Stimulated activated CD4-positive, alpha-beta T cell treated with anti-CD3 and anti-CD28 coated beads, Interleukin-1b, Interleukin-23, amount 100 ng/mL, for 1 hour (primary cell): ENCODE data around the gene CHN2.

Experiments
- DNase-seq, 2 donors: peaks; one replicate each; pipeline ENCODE4 v3.0.0-alpha.2; 2020; ENCODE audit warnings: low read depth in 2 of 2

CHN2 gene

GRCh38 chr7:29394321-29394720, 199.7 kb downstream of the CHN2 start:
- no peak for DNase-seq

DNA sequence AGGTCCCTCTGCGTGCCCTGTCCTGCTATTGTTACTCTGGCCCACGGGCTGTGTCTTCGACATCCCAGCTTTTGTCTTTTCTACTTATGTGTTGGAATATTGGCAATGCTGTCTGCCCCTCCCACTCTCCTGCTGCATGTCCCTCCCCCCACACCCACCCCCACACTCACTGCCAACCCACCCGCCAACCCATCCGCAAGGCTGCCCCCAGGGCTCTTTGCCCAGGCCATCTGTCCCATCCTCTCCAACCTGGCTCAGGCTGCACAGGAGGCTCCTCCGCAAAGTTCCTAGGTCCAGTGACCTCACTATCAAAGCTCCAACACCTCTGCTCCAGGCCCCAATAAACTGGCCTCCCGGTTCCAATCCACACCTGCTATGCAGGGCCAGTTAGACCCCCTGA, 202.0 kb downstream of the CHN2 start:
- no peak for DNase-seq

DNA sequence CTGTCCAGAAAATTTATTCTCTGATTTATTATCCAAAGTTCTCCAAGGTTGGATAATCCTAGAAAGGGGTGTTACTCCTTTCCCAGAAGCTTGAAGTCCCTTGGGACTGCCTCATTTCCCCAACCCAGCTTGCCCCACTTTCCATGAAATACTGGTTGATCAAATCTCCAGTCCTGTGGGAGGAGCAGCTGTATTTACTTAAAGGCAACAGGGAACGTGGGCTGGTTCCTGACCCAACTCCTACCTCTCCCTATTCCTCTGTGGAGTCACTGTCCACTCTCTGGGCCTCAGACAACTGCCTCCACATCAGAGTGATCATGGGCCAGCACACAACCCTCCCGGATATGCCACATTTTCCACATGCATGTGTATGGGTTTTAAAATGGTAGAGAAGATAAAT, 202.8 kb downstream of the CHN2 start:
- DNase-seq = no peak

DNA sequence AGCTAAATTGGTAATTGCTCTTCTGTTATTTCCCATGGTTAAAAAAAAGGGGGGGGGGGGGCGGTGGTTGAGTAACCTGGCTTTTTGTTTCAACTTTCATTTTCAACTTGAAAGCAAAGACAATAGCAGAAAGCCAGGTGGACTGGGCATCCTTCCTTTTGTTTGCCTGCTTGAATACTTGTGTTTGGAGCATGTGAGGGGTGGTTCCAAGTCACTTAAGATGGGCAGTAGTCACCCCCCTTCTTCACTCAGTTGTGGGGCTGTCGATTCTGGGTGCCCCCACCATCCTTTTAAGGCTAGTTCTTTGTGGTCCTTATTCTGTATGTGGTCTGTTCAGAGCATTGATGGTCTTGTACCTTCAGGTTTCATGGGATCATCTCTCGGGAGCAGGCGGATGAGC, 203.4 kb downstream of the CHN2 start:
- no peak for DNase-seq

DNA sequence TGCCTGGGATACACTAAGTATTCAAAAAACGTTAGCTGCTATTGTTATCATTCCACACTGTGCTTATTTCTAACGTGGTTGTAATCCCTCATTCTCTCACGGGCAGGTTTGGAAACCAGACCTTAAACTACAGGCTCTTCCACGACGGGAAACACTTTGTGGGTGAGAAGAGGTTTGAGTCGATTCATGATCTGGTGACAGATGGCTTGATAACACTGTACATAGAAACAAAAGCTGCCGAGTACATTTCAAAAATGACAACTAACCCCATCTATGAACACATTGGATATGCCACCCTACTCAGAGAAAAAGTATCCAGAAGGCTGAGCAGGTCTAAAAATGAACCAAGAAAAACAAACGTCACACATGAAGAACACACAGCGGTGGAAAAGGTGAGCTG, 205.9 kb downstream of the CHN2 start:
- no peak for DNase-seq

DNA sequence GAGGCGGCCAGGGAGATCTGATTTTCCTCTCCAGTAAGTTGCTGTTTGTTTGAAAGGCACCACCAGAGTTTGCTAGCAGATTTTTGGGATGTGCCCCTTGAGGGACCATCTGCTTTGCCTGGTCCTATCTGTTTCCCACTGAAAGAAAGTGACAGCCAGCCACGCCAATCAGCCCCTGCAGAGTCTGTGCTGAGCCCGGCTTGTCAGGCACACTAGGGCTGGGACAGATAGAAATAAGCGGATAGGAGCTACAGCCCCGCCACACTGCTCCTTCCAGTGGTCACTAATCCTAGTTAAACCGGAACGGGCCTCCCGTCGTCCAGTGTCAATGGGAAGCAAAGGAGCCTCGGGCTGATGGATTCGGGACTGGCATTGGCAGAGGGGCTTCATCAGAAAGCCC, 207.2 kb downstream of the CHN2 start:
- no peak for DNase-seq

GRCh38 chr7:29405891-29406290, 211.3 kb downstream of the CHN2 start:
- no peak for DNase-seq

GRCh38 chr7:29406366-29406765, 211.8 kb downstream of the CHN2 start:
- DNase-seq = no peak

DNA sequence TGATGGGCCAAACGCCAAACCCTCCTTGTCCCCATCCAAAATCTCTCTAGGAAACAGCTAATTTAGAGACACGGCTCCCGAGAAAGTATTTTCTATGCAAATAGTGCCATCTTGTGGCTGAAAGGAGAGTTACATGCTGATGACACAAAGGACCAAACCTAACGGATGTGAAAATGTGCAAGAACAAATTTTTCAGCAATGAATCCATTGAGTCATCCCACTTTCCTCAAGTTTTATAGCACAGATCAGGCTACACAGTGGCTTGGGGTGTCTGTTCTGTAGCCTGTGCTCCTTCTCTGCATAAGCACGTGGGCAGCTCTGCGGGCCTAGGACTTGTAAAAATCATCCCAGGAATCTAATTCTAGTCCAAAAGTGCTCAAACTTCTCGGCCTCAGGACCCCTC, 214.3 kb downstream of the CHN2 start:
- peak; percentile 10 to 12 for DNase-seq

GRCh38 chr7:29410996-29411395, 216.4 kb downstream of the CHN2 start:
- no peak for DNase-seq

DNA sequence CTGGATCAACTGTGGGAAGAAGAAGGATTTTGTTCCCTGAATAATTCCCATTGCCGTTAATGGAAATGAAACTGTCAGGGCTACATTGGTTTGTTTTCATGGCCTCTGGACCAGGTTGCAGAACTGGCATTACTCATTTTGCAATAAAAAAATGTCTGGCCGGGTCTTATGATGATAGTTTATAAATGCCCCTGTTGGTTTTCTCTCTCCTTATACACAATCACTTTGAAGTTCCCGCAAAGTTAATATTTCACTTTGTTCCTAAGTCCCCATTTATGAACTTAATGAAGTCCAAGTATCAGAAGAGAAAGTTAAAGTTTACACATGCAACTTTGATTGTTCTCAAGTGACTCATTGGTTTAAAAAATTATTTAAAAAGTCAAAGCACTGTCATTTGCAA, 218.3 kb downstream of the CHN2 start:
- no peak for DNase-seq

DNA sequence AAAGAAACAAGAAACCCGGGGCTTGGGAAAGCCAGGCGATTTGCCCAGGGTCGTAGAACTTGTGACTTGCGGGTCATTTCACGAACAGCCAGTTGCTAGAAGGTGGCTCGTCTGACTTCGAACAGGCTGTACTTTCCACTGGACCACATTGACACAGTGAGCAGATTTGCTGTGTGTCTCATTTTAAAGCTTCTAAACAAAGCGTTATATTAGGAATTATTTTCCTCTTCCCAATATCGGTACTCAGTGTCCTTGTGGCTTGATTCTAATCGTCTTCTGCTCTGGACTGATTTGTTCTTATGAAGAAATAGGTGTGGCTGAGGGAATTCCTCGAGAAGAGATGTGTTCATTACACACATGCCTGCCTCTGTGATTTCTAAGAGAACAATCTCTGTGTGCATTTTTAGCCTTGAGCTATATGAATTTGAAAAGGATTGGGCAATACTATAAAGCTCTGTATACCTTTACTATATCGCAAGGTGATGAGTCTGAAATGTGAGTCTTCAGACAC, 219.1 kb downstream of the CHN2 start:
- no peak for DNase-seq

DNA sequence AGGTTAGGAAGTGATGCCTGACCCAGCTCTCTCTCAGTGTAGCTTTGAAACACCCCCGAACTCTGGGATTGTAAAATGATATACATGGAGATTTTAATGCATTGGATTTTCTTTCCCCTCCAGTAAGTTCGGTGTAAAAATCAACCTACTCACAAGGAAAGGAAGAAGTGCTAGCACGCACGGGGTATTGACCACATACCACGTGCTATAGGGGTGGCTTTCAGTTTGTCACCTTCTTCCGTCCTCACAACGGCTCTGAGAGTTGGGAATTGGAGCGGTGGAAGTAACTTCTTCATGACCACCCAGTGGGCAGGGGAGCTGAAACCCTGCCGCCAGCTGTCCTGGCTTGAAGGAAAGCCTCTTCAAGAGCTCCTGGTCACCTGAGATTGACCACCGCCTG, 219.6 kb downstream of the CHN2 start:
- no peak for DNase-seq

DNA sequence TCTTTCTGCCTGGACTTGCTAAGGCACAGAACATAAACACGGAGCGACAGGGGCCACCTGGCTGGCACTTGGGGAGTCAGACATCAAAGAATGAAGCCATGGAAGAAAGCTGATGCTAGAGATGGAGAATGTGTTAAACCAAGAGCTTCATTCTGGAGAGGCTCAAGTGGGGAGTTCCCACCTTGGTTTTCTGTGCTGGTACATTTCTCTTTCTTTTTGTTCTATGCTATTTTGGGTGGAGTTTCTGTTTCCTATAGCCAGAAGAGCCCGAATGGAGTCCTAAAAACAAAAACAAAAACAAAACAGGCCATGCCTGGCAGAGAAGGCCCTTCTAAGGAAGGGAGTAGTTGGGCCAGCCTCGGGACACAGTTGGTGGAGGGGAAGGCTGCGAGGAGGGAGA, 220.6 kb downstream of the CHN2 start:
- no peak for DNase-seq

DNA sequence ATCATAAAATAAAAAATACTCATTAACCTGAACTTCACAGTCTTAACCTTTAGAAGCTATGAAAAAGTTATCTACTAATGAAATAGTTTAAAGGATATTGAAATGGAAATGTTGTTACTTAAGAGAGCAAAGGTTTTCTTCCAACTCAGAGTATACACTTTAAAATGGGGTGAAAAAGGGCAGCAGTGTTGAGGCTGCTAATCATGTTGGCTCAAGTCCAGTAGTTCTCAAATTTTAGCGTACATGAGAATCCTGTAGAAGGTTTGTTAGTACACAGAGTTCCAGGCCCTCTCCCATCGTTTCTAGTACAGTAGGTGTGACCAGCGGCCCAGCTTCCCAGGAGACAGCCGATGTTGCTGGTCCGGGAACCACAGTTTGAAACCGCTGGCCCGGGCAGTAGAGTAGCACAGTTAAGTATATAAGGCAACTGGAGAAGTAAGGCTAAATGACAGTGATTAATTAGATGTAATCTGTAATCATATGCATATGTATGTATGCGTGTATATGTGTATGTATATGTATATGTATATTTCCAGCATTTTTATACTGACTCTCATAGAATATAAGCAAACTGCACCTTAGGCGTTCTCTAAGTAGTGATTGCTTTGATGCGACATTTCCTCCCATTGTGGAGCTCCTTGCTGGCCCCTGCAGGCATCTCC, 221.8 kb downstream of the CHN2 start:
- no peak for DNase-seq

- no peak for DNase-seq
Measured at GRCh38 chr7:29416938-29417305, 222.3 kb downstream of the CHN2 start.

- DNase-seq = no peak
Measured at GRCh38 chr7:29418056-29418455, 223.5 kb downstream of the CHN2 start.

DNA sequence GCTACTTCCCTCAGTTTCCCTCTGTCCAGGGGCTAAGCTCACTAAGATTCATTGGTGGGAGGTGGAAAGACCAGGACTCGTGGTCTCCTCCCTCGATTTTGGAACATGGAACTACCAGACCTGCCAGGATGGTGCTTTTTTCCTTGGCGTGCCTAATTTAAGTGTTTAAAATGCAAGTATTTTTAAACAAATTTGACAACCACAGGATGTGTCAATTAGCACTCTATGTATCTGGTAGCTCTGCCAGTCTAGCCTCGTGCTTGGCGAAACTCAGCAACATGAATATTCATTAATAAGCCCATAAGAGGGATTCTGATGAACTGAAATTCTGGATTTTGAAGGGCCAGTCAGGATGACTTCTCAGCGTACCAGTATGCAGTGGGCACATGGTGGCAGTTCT, 224.1 kb downstream of the CHN2 start:
- DNase-seq = no peak

DNA sequence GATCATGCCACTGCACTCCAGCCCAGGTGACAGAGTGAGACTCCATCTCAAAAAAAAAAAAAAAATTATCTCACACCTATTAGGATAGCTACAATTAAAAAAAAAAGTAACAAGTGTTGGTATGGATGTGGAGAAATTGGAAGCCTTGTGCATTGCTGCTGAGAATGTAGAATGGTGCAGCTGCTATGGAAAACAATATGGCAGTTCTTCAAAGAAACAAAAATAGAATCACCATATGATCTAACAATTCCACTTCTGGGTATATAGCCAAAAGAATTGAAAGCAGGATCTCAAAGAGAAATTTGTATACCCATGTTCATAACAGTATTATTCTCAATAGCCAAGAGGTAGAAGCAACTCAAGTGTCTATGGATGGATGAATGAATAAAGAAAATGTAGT, 225.4 kb downstream of the CHN2 start:
- DNase-seq = no peak

GRCh38 chr7:29421010-29421956, 226.7 kb downstream of the CHN2 start:
- DNase-seq = no peak

DNA sequence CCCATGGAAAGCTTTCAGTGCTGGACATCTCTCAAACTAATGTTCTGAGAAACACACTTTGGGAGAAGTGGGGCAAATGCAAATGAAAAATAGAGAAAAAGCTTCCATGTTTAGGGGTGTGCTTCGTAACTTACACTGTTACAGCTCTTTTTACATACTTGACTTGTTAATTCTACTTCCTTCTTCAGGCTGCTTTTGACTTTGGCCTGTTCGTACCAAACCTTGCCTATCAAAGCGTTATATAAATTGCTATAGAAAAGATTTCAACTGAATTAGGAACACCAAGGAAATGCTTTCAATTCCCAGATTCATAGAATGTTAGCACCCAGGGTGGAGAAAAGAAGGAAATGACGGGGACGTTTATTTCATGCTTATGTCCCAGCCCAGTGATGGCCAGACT, 228.3 kb downstream of the CHN2 start:
- DNase-seq = no peak

DNA sequence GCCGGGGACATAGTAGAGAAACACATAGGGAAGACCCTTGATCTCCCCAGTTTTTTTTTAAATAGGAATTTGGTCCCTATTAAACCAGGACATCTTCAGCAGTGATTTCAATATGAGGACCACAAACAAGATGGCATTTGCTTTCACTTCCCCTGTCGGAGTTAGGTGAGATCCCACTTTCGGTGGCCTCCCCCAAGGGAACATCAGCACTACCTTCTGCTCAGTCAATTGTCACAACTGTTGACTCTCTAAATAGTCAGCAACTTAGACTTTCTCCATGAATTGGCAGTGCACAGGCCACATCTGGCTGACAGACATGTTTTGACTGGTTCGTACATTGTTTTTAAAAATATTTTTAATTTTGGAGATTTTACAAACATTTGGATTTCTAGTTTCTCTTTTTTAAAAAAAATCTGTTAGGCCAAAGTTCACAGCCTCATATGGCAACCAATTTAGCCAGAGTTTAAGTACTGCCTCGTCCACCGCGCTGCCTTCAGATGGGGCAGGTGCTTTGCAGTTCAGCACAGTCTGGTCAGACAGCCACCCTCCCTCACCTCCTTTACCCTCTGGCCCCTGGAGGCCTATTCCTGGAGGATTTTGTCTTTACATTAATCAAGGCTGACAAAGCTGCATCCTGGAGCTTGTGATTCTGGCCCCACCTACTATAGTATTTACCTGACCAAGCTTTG, 229.9 kb downstream of the CHN2 start:
- DNase-seq = no peak

DNA sequence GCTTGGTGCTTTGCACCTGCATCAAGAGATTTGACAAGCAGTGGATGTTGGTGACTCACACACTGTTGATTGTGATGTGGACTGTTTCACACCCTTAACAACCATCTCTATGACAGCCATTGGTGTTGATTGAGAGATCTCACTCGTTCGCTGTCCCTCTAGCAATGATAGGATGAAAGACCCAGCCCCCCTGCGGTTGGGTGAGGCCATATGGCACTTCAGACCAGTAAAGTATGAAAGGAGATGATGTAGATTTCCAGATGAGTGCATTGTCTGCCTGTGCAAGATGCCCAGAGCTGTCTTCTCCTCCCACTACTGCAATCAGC, 230.4 kb downstream of the CHN2 start:
- no peak for DNase-seq
